Measurements from ENCODE around the gene ZNF546.

Gene ZNF546

GRCh38 chr19:40055049-40055448 is 58.2 kb downstream of the ZNF546 start:
- no peaks in the 10 kb centered on the region for H3K27me3 ChIP-seq
- H3K9me3 ChIP-seq (replicated peaks in 1 of 11), result peaks cover 44 to 69% (median 62%) of the 10 kb centered on the region in 11 experiments
- H3K4me3 ChIP-seq, result peak overlapping the region; percentile 65 to 86 (median 78)
- H3K4me2 ChIP-seq, result peak overlapping the region; percentile 83 to 94 (median 88)
- H3K36me3 ChIP-seq, result peaks cover 18 to 49% (median 37%) of the 10 kb centered on the region in 11 experiments
- H4K20me1 ChIP-seq, result peaks cover 0 to 4% (median 0%) of the 10 kb centered on the region in 11 experiments; a peak in 2 of 22 replicates
- H3K27ac ChIP-seq, result peak overlapping the region in 10 of 11 experiments; percentile 34 to 83 (median 76); a peak in 15 of 22 replicates
- TF ChIP-seq Cebpa-rat (IDR thresholded peaks at IDR 0.05), result no peak
- H3K9ac ChIP-seq, result peak overlapping the region; percentile 77 to 86 (median 81)
- peaks cover 11 to 32% (median 24%) of the 10 kb centered on the region in 10 experiments for H3K4me1 ChIP-seq

- Histone ChIP-seq H3K9ac (peak within 1 kb of the TSS; percentile 77 to 86 (median 81)), H3K27ac (peak within 1 kb of the TSS; percentile 34 to 83 (median 77)), H3K4me2 (peak within 1 kb of the TSS; percentile 83 to 94 (median 88)), H3K36me3 (peaks cover 11 to 40% (median 28%) of the 10 kb centered on the region in 11 experiments; a peak in 19 of 22 replicates), H3K4me1 (peaks cover 11 to 32% (median 24%) of the 10 kb centered on the region in 10 experiments), H3K27me3 (no peaks in the 10 kb centered on the region), H4K20me1 (peaks cover 0 to 4% (median 0%) of the 10 kb centered on the region in 11 experiments; a peak in 2 of 22 replicates), H3K9me3 (replicated peaks in 1 of 11) (peaks cover 38 to 67% (median 61%) of the 10 kb centered on the region in 11 experiments), H3K4me3 (peak within 1 kb of the TSS; percentile 65 to 86 (median 78))
- no peak for TF ChIP-seq Cebpa-rat (IDR thresholded peaks at IDR 0.05)
These were observed 59.1 kb downstream of the ZNF546 start, which contains the start of gene ZNF780B for GRCh38 chr19:40055832-40056504. Gene ZNF780B, minus strand, starts transcription at chr19:40056231. Its CDS starts 5,899 bp downstream, at chr19:40050332.

DNA sequence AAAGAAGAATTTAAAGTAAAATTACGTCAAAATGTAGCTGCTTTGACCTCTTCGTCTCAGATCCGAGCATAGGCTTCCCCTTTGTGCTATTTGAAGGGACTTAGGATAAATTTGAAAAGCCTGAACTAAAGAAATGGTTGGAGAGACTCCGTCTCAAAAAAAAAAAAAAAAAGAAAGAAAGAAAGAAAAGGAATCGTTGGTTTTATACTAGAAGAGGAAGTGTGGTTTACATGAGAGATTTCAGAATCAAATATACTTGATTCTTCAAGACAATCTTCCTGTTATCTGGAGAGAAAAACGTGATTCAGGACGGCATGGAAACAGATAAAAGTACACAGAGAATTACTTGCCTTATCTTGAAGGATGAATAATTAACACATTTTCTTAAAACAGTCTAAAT is 59.6 kb downstream of the ZNF546 start:
- peak overlapping the region; percentile 77 to 86 (median 81) for H3K9ac ChIP-seq
- peaks cover 11 to 32% (median 24%) of the 10 kb centered on the region in 10 experiments for H3K4me1 ChIP-seq
- peaks cover 11 to 34% (median 26%) of the 10 kb centered on the region in 11 experiments; a peak in 19 of 22 replicates for H3K36me3 ChIP-seq
- no peaks in the 10 kb centered on the region for H3K27me3 ChIP-seq
- peak overlapping the region; percentile 34 to 83 (median 77) for H3K27ac ChIP-seq
- peak overlapping the region; percentile 65 to 86 (median 78) for H3K4me3 ChIP-seq
- H4K20me1 ChIP-seq, result peaks cover 0 to 4% (median 0%) of the 10 kb centered on the region in 11 experiments; a peak in 2 of 22 replicates
- H3K9me3 ChIP-seq (replicated peaks in 1 of 11), result peaks cover 37 to 64% (median 60%) of the 10 kb centered on the region in 11 experiments
- H3K4me2 ChIP-seq, result peak overlapping the region; percentile 83 to 94 (median 88)
- no peak for TF ChIP-seq Cebpa-rat (IDR thresholded peaks at IDR 0.05)

GRCh38 chr19:40057166-40057565 is 60.3 kb downstream of the ZNF546 start:
- peak overlapping the region; percentile 65 to 86 (median 78); a peak in 12 of 20 replicates for H3K4me3 ChIP-seq
- no peaks in the 10 kb centered on the region for H3K27me3 ChIP-seq
- H3K9ac ChIP-seq, result peak overlapping the region in 4 of 11 experiments; percentile 80 to 82 (median 81); a peak in 6 of 22 replicates
- H3K4me1 ChIP-seq, result peaks cover 11 to 32% (median 24%) of the 10 kb centered on the region in 10 experiments
- peak overlapping the region; percentile 83 to 94 (median 88); a peak in 20 of 22 replicates for H3K4me2 ChIP-seq
- H4K20me1 ChIP-seq, result peaks cover 0 to 4% (median 0%) of the 10 kb centered on the region in 11 experiments; a peak in 2 of 22 replicates
- TF ChIP-seq Cebpa-rat (IDR thresholded peaks at IDR 0.05), result no peak
- H3K36me3 ChIP-seq, result peaks cover 11 to 28% (median 19%) of the 10 kb centered on the region in 11 experiments; a peak in 19 of 22 replicates
- peaks cover 31 to 61% (median 56%) of the 10 kb centered on the region in 11 experiments for H3K9me3 ChIP-seq (replicated peaks in 1 of 11)
- H3K27ac ChIP-seq, result peak overlapping the region in 3 of 11 experiments; percentile 77 to 83 (median 80); a peak in 4 of 22 replicates

DNA sequence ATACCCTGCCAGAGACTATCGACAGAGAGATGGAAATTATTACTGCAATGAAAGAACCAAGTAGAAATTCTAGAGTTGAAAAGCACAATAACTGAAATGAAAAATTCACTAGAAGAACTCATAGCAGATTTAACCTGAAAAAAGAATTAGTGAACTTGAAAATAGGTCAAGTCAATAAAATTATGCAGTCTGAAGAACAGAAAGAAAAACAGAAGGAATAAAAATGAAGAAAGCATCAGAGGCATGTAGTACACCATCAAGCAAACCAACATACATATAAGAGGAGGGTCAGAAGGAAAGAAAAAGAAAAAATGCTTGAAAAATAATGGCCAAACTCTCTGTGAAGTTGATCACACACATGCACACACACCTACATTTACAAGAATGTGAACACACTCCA is 62.8 kb downstream of the ZNF546 start:
- no peak overlapping the region for H3K27ac ChIP-seq
- H3K9me3 ChIP-seq (replicated peaks in 1 of 11), result peaks cover 26 to 62% (median 50%) of the 10 kb centered on the region in 11 experiments
- H4K20me1 ChIP-seq, result no peaks in the 10 kb centered on the region; a peak in 1 of 22 replicates
- no peaks in the 10 kb centered on the region for H3K27me3 ChIP-seq
- no peak overlapping the region for H3K4me2 ChIP-seq
- no peak overlapping the region for H3K4me3 ChIP-seq
- TF ChIP-seq Cebpa-rat (IDR thresholded peaks at IDR 0.05), result no peak
- H3K36me3 ChIP-seq, result peaks cover 0 to 9% (median 0%) of the 10 kb centered on the region in 11 experiments; a peak in 4 of 22 replicates
- H3K9ac ChIP-seq, result no peak overlapping the region
- H3K4me1 ChIP-seq, result peaks cover 9 to 20% (median 16%) of the 10 kb centered on the region in 10 experiments

DNA sequence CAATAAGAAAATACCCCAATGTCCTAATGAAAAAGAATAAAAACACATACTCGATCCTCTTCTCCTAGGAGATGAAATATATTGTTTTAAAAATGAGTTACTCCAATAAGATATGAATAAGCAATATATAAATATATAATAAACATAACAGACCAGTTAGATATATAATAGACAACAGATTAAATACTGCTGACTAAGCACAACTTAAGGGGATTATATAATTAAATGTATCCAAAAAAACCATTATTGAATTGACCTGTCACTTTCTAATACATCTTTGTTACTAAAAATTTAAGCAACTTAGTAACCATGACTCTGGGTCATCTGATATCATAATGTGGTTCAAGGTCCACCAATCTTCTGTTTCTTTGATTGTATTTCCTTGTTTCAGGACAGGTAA is 73.2 kb downstream of the ZNF546 start:
- no peak overlapping the region for H3K4me2 ChIP-seq
- H3K36me3 ChIP-seq, result peaks cover 23 to 68% (median 38%) of the 10 kb centered on the region in 11 experiments
- no peak overlapping the region for H3K4me3 ChIP-seq
- H3K9ac ChIP-seq, result no peak overlapping the region
- peaks cover 40 to 73% (median 56%) of the 10 kb centered on the region in 11 experiments for H3K9me3 ChIP-seq (replicated peaks in 1 of 11)
- H3K4me1 ChIP-seq, result no peaks in the 10 kb centered on the region; a peak in 1 of 20 replicates
- no peaks in the 10 kb centered on the region for H3K27me3 ChIP-seq
- H3K27ac ChIP-seq, result no peak overlapping the region
- TF ChIP-seq Cebpa-rat (IDR thresholded peaks at IDR 0.05), result no peak
- no peaks in the 10 kb centered on the region for H4K20me1 ChIP-seq
